HG03066 (cell line): ENCODE measurements around the gene INCENP.

Experiments
- ATAC-seq: cut with Tn5 transposase; IDR thresholded peaks from one replicate; pipeline ENCODE4 v1.9.1; 2021; ENCODE audit warnings: low read depth; ENCODE audit not compliant: unreplicated experiment

INCENP gene

DNA sequence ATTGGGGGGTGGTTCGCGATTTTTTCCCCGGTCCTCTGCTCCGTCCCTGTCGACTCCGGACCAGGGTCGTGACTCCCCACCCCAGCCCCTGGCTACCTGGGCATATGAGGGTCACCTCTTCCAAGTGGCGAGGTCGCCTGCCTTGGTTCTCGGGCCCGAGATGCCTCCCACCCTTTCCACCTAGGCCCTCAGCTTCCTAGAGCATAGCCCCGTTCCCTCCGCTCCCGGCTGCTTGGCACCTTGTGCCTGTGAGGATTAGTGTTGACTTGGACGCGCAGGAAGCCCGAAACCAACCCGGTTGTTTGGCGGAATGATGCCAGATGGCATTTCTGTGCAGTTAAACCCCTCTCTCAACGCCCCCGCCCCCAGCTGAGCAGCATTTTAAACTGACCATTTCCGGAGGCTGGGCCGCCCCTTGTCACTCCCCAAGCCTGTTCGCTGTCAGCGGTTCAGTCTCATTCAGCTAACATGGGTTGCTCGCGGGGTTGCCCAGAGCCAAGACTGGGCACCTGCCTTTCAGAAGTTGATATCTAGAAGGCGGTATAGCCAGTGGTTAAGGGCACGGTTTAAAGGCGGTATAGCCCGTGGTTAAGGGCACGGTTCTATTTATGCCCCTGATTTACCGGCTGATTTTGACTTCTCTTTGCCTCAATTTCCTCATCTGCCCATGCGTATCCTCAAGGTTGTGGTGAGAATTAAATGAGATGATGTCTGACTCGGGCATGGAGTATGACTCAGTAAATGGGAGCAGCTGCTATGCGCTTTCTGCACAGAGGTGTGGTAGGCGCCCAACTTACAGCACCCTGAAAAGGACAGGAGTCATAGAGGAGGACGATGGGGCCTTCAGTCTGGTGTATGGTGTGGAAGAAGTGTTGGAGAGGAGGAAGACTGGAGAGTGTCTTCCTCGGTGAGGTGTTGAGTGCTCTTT, 639 bp downstream of the INCENP start:
- no peak for ATAC-seq

DNA sequence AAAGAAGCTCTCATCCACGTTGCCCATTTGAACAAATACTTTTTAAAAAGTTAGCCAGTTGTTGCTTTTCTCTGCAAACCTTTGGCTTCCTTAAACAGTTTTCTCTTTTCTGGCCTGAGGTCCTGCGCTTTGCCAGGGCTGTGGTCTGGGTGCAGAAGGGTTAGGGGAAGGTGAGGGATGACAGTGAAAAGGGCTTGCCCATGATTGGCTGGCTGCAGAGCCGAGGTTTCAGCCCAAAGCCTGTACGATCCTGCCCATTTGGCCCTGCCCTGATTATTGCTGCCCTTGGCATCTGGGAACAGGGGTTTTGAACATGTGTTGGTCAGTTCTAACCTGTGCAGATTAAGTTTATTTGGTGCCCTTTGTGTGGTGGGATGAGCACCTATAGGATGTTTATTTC, 1.5 kb downstream of the INCENP start:
- no peak for ATAC-seq

DNA sequence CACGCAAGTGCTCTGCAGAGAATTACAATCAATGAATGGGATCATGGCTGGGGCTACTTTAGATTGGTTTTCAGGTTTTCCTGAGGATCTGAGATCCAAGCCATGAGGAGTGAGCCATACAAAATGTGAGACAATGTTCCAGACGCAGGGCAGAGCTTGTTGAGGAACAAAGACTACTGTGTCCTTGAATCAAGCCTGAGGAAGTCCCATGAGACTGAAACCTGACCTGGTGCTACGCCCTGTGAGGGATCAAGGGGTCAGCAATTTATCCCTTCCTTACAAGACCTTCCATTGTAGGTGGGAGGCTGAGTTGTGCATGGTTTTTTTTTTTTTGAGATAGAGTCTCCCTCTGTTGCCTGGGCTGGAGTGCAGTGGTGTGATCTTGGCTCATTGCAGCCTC, 2.1 kb downstream of the INCENP start:
- ATAC-seq: no peak

DNA sequence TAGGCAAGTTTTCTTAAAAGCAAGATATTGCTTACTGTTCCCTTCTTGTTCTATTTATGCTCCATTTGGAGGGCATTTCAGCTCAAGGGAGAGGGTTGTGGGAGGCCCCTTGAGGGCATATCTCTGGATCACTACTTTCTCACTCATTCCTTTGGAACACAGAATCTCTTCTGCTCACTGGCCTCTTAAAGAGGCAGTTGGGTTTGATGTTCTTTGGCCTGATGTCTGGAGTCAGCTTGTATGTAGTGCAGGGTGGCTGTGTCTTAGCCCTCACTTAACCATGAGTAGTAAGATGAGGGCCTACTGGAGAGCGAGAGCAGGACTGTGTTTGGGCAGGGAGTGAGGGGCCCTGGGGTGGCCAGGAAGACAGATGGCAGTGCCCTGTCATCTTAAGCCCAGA, 3.6 kb downstream of the INCENP start:
- no peak for ATAC-seq

GRCh38 chr11:62127941-62128770, 4.3 kb downstream of the INCENP start:
- ATAC-seq: no peak

- no peak for ATAC-seq
These were observed 5.0 kb downstream of the INCENP start for GRCh38 chr11:62128835-62129234.

DNA sequence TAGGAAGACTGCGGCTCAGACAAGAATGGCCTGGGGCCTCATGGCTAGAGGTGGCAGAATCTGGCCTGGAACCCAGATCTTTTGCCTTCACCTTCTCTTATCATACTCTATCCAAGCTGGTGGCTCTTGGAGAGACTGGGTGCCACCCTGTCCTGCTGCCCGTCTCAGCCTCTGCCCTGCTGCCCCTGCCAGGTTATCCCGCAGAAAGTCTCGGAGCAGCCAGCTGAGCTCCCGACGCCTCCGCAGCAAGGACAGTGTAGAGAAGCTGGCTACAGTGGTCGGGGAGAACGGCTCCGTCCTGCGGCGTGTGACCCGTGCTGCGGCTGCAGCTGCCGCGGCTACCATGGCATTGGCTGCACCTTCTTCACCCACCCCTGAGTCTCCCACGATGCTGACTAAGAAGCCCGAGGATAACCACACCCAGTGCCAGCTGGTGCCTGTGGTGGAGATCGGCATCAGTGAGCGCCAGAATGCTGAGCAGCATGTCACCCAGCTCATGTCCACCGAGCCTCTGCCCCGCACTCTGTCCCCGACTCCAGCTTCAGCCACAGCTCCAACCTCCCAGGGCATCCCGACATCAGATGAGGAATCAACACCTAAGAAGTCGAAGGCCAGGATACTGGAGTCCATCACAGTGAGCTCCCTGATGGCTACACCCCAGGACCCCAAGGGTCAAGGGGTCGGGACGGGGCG, 5.9 kb downstream of the INCENP start:
- no peak for ATAC-seq

DNA sequence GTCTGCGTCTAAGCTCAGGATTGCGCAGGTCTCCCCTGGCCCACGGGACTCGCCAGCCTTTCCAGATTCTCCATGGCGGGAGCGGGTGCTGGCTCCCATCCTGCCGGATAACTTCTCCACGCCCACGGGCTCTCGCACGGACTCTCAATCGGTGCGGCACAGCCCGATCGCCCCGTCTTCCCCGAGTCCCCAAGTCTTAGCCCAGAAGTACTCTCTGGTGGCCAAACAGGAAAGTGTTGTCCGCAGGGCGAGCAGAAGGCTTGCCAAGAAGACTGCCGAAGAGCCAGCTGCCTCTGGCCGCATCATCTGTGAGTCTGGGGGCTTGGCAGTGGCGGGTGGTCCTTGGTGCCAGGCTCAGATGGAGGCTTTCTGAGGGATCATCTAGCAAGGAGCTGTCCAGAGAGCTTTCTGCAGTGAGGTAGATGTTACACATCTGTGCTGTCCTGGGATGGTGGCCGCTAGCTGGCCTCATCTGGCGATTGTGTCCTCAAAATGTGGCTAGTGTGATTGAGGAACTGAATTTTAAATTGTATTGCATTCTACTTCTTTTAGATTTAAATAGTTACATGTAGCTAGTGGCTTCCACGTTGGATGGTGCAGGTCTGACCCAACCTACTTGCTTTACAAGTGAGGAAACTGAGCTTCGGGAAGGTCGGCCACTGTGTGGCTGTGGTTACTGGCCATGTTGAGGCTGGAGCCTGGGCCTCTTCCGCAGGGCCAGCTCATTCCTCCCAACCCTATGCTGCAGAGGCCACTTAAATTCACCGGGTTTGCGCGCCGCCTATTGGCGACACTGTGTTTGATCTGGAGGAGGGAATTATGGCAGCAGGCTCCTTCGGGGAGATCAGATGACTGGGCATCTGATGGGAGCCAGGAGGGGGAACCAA, 6.7 kb downstream of the INCENP start:
- no peak for ATAC-seq

DNA sequence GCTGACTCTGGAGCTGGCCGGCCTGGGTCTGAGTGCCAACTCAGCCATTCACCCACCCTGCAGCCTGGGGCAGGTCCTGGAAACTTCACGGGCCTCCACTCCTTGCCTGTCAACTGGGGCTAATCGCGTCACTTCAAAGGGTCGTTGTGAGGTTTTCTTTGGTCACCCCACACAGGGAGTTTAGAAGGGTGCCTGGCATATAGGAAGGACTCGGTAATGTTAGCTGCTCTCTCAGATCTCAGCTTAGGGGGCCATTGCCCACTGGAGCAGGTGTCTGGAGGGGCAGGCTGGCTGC, 7.3 kb downstream of the INCENP start:
- no peak for ATAC-seq

GRCh38 chr11:62132191-62132590, 8.4 kb downstream of the INCENP start:
- no peak for ATAC-seq

- no peak for ATAC-seq
These were observed 9.0 kb downstream of the INCENP start for GRCh38 chr11:62132689-62133293.

DNA sequence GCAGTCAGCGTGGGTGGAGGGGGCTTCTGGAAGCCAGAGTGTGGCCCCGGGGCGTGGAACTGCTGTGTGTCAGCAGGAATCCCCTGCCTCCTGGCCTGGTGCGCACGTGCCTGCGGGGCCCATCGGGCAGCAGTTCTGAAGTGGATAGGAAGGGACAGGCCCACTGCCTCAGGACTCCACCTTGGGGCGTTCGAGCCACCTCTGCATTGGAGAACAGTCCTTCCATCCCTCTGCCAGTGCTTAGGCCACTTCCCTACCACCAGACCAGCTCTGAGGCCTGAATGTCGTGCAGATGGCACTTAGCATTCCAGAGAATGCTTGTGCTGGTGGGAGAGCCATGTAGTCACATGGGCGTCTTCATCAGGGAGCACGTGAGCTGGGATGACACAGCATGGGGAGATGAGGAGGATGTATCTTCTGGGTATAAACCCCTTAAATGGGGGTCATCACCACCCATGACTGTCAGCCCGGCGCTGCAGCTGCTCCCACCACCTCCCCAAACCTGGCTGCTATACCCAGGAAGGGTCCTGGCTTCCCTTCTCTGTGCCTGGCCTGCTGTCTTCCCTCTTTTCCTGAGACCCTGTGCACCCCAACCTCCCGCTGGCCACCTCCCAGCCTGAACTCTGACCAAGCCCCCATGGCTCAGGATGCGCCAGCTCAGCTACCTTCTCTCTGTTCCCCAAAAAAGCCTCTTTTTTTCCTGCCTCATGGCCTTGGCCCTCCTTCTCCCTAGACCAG, 9.7 kb downstream of the INCENP start:
- no peak for ATAC-seq

GRCh38 chr11:62137276-62137861, 13.6 kb downstream of the INCENP start:
- no peak for ATAC-seq

DNA sequence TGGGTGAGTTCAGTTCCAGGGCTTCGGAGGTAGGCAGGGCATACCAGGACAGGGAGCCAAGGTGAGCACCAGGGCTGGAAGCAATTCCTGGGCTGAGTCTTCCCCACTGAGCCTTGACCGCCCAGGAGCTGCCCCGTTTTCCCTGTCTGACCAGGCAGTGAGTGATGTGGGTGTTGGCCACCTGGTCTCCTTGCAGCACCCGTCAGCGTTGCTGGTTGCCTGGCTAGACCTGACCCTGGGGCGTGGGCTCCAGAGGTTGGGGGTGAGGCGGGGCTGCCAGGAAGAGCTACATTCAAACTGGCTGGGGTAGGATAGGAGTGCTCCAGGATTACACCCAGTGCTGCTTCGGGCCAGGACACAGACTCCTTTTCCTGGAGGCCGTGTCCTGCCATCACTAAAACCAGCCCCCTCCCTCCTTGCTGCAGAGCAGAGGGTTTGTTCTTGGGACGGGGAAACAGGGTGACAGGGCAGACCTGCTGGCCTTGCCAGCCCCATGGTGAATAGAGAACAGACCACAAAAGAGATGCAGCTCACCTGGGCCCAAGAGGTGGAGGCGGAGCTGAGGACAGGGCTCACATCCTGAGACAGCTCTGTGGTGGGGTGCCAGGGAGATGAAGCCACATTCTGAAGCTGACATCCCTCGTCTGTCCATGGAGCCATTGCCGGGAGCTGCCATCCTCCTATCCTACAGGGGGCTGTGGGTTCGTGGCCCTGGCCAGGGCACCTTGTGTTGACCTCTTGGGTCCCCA, 14.2 kb downstream of the INCENP start:
- no peak for ATAC-seq

DNA sequence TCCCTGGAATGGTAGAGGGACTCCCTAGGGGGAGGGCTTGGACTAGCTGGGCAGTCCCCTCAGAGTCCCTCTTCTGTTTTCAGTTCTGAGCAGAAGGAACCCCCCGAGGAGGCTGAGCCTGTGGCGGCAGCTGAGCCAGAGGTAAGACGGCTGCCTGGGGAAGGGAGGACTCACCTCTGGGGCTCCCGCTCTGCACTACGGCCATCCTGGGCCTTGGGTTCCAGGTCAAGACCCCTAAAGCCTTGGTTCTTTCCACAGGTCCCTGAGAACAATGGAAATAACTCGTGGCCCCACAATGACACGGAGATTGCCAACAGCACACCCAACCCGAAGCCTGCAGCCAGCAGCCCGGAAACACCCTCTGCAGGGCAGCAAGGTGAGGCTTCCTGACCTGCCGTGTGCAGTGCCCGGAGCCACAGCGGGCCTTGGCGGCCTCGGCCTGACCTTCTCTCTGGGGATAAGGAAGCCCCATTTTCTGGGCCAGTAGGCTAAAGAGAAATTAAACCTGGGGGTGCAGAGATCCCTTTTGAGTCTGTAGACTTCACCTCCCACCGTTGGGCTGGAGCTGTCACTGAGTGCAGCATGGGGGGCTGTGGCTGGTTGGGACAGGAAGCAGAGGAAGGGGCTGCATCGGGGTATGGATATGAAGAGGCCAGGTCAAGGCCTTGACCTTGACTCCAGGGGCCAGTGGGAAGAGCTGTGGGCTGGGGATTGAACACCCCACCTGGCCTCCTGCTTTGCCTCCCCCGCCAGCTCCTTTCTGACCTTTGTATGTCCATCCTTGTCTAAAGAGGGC, 15.0 kb downstream of the INCENP start:
- no peak for ATAC-seq

GRCh38 chr11:62139526-62140303, 15.9 kb downstream of the INCENP start:
- ATAC-seq: no peak
